ENCODE data around the gene DOCK11. TPM values are rescaled to one million over a fixed set of nuclear protein-coding genes. Genes with fewer than 3 reads are reported as not detected.

Gene DOCK11
- total and polyA plus RNA-seq, 2 donors (not counting 3 experiments of a cell fraction or from before 2014, with no cell fraction given): 0.37 to 0.86 TPM

DNA sequence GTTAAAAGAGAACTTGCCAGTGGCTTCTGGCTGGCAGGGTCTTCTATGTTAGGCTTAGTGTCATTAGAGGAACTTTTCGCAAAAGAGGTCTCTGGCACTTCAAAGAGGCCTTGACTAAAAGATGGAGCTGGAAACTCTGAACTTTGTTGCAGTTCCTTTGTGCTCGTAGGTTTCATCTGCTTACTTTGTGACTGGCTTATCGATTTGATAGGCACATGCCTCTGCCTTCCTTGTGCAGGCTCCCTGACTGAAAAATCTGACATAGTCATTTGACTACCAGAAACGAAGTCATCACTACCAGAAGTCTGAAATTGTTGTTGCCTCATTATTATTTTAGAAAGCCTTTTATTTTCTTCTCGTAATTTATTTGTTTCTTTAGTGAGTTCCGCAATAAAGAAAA lies 137.9 kb downstream of the DOCK11 start:
- FAIRE-seq: no peak
- TF ChIP-seq EZH2 (IDR thresholded peaks at IDR 0.05; ENCODE audit: borderline replicate concordance, low read depth, low read length, severe bottlenecking) (no peak), JUN (IDR thresholded peaks at IDR 0.05; ENCODE audit: borderline replicate concordance, insufficient read depth, insufficient read length, low read depth) (no peak), GATA2 (IDR thresholded peaks at IDR 0.05; ENCODE audit: insufficient read depth, insufficient read length, low read depth, low read length) (no peak), FOS (IDR thresholded peaks at IDR 0.05; ENCODE audit: borderline replicate concordance, insufficient read depth, low read length) (no peak), MAX (IDR thresholded peaks at IDR 0.05; ENCODE audit: insufficient read depth, insufficient read length) (no peak), POLR2A (IDR thresholded peaks at IDR 0.05; ENCODE audit: low read depth, low read length) (no peak), POLR2AphosphoS5 (IDR thresholded peaks at IDR 0.05; ENCODE audit: insufficient read depth, low read depth, low read length) (no peak), MYC (IDR thresholded peaks at IDR 0.05; ENCODE audit: low read depth, low read length) (no peak)
- TF ChIP-seq, protein P1, sequence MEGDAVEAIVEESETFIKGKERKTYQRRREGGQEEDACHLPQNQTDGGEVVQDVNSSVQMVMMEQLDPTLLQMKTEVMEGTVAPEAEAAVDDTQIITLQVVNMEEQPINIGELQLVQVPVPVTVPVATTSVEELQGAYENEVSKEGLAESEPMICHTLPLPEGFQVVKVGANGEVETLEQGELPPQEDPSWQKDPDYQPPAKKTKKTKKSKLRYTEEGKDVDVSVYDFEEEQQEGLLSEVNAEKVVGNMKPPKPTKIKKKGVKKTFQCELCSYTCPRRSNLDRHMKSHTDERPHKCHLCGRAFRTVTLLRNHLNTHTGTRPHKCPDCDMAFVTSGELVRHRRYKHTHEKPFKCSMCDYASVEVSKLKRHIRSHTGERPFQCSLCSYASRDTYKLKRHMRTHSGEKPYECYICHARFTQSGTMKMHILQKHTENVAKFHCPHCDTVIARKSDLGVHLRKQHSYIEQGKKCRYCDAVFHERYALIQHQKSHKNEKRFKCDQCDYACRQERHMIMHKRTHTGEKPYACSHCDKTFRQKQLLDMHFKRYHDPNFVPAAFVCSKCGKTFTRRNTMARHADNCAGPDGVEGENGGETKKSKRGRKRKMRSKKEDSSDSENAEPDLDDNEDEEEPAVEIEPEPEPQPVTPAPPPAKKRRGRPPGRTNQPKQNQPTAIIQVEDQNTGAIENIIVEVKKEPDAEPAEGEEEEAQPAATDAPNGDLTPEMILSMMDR (IDR thresholded peaks at IDR 0.05; ENCODE audit: extremely low read depth in 1 of 2, insufficient read depth in 1 of 2, low read depth in 1 of 2, low read length in 2 of 2): no peak
- no peaks in the 10 kb centered on the region for H4K20me1 ChIP-seq (replicated peaks; ENCODE audit: control insufficient read depth, extremely low read depth, insufficient read depth, low read length)
- H3K36me3 ChIP-seq (ENCODE audit: control insufficient read depth in 2 of 2, extremely low read depth in 1 of 2, insufficient read depth in 2 of 2, low read length in 2 of 2): no peaks in the 10 kb centered on the region
- H3K9ac ChIP-seq (replicated peaks; ENCODE audit: extremely low read depth, insufficient read depth, low read length): no peak overlapping the region
- no peak overlapping the region for H3K27ac ChIP-seq (ENCODE audit: insufficient read depth, low read depth, low read length)
- intact Hi-C loops (cut with micrococcal nuclease): no loop called here
- no peak overlapping the region for H2AFZ ChIP-seq (ENCODE audit: low read depth, low read length)
- no TSS peak for BruUV-seq (replicated peaks)
- ChIA-PET POLR2A (no interaction called here), CTCF (no interaction called here)
- H3K9me1 ChIP-seq (replicated peaks; ENCODE audit: control insufficient read depth, extremely low read depth, insufficient read depth, low read length): no peaks in the 10 kb centered on the region
- no peaks in the 10 kb centered on the region for H3K79me2 ChIP-seq (ENCODE audit: control insufficient read depth, insufficient read depth, low read length)
- H3K9me3 ChIP-seq (replicated peaks; ENCODE audit: control insufficient read depth, insufficient read depth, low read length): no peaks in the 10 kb centered on the region
- DNase-seq (ENCODE audit: low read depth, low spot score): no peak
- no peaks in the 10 kb centered on the region for H3K27me3 ChIP-seq (ENCODE audit: control insufficient read depth in 2 of 2, insufficient read depth in 2 of 2, low read length in 2 of 2)
- no peaks in the 10 kb centered on the region for H3K4me1 ChIP-seq (ENCODE audit: control insufficient read depth, extremely low read depth, insufficient read depth, low read length)
- dilution Hi-C loops (cut with MboI; ENCODE audit: extremely low pct_ligation_motif_present, low sequenced_read_pairs): no loop called here
- H3K4me2 ChIP-seq (ENCODE audit: insufficient read depth, low read length): no peak overlapping the region
- H3K4me3 ChIP-seq (replicated peaks in 1 of 3; ENCODE audit: insufficient read depth in 1 of 3, low read depth in 1 of 3, low read length in 3 of 3): no peak overlapping the region
